DND-41 (cell line): ENCODE data around the gene KBTBD13.

Source experiments
- EZH2 ChIP-seq: IDR thresholded peaks from 3 replicates; pipeline ENCODE4 v1.6.1; 2012; ENCODE audit warnings: borderline replicate concordance, low read depth, mild to moderate bottlenecking, moderate library complexity, low read length, inconsistent platforms; ENCODE audit not compliant: severe bottlenecking
- TF ChIP-seq, protein P1 (sequence below): IDR thresholded peaks from 2 replicates; pipeline ENCODE4 v1.5.1; 2012; ENCODE audit warnings: borderline replicate concordance, low read length, moderate library complexity, mild to moderate bottlenecking; ENCODE audit not compliant: poor library complexity, severe bottlenecking; ENCODE audit errors: extremely low read depth

DNA sequence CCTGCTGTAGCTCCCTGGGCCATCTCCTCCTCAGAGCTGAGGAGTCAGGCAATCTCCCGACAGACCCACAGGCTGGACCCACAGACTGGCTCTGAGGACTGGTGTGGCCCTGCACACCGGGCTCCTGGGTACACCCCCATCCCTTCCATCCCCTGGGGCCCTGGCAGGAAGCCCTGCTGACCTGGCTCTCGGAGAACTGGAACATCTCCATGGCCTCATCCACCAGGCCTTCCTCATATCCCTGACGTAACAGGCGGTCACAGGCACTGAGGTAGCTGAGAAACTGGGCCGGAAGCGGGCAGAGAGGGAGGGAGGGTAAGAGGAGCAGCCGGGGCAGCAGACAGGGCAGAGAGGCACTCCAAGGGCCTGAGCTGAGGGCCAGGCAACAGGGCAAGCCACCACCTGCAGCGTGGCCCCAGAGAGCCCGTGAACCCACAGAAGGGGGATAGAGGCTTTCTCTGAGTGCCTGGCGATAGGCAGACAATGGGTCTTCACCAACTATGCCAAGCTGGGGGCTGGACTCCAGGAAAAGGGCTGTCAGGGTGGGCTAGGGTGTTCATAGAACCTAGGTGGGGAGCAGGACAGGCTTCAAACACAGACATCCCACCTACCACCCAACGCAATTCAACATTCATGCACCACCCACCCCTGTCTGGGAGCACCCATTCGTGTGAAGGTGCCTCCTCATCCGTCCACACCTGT, 17.9 kb downstream of the KBTBD13 start:
- TF ChIP-seq, protein P1, sequence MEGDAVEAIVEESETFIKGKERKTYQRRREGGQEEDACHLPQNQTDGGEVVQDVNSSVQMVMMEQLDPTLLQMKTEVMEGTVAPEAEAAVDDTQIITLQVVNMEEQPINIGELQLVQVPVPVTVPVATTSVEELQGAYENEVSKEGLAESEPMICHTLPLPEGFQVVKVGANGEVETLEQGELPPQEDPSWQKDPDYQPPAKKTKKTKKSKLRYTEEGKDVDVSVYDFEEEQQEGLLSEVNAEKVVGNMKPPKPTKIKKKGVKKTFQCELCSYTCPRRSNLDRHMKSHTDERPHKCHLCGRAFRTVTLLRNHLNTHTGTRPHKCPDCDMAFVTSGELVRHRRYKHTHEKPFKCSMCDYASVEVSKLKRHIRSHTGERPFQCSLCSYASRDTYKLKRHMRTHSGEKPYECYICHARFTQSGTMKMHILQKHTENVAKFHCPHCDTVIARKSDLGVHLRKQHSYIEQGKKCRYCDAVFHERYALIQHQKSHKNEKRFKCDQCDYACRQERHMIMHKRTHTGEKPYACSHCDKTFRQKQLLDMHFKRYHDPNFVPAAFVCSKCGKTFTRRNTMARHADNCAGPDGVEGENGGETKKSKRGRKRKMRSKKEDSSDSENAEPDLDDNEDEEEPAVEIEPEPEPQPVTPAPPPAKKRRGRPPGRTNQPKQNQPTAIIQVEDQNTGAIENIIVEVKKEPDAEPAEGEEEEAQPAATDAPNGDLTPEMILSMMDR: no peak
- TF ChIP-seq EZH2: no peak
